Fibroblast of skin of abdomen (primary cell): ENCODE results near the gene LAP3.

Experiments used
- DNase-seq: peaks from one replicate; pipeline ENCODE4 v3.0.0-alpha.2; 2013

LAP3 gene

GRCh38 chr4:17619416-17620105 is 42.6 kb downstream of the LAP3 start:
- DNase-seq: no peak

- DNase-seq: peak; percentile 55
Measured at GRCh38 chr4:17623451-17624001, 46.5 kb downstream of the LAP3 start.

- DNase-seq: no peak
Measured at GRCh38 chr4:17624821-17625220, 47.8 kb downstream of the LAP3 start.

- no peak for DNase-seq
Measured at GRCh38 chr4:17630228-17630627, 53.2 kb downstream of the LAP3 start.

- DNase-seq: no peak
Measured at GRCh38 chr4:17633600-17633999, 56.6 kb downstream of the LAP3 start.

- no peak for DNase-seq
Measured at GRCh38 chr4:17635056-17635455, 58.1 kb downstream of the LAP3 start.

- DNase-seq: no peak
Measured at GRCh38 chr4:17636341-17636695, 59.3 kb downstream of the LAP3 start.

GRCh38 chr4:17636696-17637622 is 60.0 kb downstream of the LAP3 start:
- peak; percentile 65 for DNase-seq

GRCh38 chr4:17639136-17639535 is 62.1 kb downstream of the LAP3 start:
- DNase-seq: no peak

- DNase-seq: no peak
Measured at GRCh38 chr4:17642398-17642783, 65.4 kb downstream of the LAP3 start.

- no peak for DNase-seq
Measured at GRCh38 chr4:17646693-17647092, 69.7 kb downstream of the LAP3 start.

- DNase-seq: no peak
Measured at GRCh38 chr4:17647176-17647806, 70.3 kb downstream of the LAP3 start.

- DNase-seq: no peak
Measured at GRCh38 chr4:17647927-17648326, 70.9 kb downstream of the LAP3 start.

- no peak for DNase-seq
Measured at GRCh38 chr4:17650406-17650805, 73.4 kb downstream of the LAP3 start.

GRCh38 chr4:17654701-17655100 is 77.7 kb downstream of the LAP3 start:
- no peak for DNase-seq

GRCh38 chr4:17657090-17657489 is 80.1 kb downstream of the LAP3 start:
- no peak for DNase-seq
